ENCODE data around the gene PPIA.

- TF ChIP-seq CTCF (IDR thresholded peaks at IDR 0.05) (no peak), POLR2A (IDR thresholded peaks at IDR 0.05) (no peak), POLR2AphosphoS5 (IDR thresholded peaks at IDR 0.05) (no peak)
These were observed 412 bp upstream of the PPIA start for GRCh38 chr7:44796034-44796503.

Measured in breast epithelium (tissue), 3 donors.